PFSK-1 (cell line): ENCODE data around the gene ARID3C.

Experiments
- TAF1 ChIP-seq: IDR thresholded peaks from 2 replicates; pipeline ENCODE4 v1.6.1; 2012; ENCODE audit warnings: low read length, control low read depth, borderline replicate concordance; ENCODE audit not compliant: insufficient read depth
- TF ChIP-seq, protein P1 (sequence below), 2 experiments: IDR thresholded peaks; 2 replicates each; pipeline versions ENCODE4 v1.6.1 to v1.8.0; 2011 to 2012; ENCODE audit warnings: low read depth in 2 of 2, low read length in 2 of 2, control low read depth in 1 of 2, inconsistent platforms in 1 of 2, mild to moderate bottlenecking in 1 of 2, moderate library complexity in 1 of 2; ENCODE audit not compliant: insufficient read depth in 1 of 2

DNA sequence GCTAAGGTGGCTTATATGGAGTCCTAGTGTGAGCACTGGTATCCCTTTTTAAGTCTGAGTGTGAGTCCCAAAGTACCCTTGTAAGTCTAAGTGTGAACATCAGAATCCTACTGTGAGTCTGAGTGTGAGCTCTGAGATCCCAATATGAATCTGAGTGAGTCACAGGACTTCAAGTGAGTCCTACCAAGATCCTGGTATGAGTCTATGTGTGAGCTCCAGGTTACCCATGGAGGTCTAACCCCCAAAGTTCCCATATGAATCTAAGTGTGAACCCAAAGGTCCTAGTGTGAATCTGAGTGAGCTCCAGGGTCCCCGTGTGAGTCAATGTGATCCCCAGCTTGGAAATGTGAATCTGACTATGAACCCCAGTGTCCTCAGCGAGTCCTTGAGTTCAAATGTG, 41.6 kb downstream of the ARID3C start:
- TF ChIP-seq, protein P1, sequence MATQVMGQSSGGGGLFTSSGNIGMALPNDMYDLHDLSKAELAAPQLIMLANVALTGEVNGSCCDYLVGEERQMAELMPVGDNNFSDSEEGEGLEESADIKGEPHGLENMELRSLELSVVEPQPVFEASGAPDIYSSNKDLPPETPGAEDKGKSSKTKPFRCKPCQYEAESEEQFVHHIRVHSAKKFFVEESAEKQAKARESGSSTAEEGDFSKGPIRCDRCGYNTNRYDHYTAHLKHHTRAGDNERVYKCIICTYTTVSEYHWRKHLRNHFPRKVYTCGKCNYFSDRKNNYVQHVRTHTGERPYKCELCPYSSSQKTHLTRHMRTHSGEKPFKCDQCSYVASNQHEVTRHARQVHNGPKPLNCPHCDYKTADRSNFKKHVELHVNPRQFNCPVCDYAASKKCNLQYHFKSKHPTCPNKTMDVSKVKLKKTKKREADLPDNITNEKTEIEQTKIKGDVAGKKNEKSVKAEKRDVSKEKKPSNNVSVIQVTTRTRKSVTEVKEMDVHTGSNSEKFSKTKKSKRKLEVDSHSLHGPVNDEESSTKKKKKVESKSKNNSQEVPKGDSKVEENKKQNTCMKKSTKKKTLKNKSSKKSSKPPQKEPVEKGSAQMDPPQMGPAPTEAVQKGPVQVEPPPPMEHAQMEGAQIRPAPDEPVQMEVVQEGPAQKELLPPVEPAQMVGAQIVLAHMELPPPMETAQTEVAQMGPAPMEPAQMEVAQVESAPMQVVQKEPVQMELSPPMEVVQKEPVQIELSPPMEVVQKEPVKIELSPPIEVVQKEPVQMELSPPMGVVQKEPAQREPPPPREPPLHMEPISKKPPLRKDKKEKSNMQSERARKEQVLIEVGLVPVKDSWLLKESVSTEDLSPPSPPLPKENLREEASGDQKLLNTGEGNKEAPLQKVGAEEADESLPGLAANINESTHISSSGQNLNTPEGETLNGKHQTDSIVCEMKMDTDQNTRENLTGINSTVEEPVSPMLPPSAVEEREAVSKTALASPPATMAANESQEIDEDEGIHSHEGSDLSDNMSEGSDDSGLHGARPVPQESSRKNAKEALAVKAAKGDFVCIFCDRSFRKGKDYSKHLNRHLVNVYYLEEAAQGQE (IDR thresholded peaks at IDR 0.05; ENCODE audit: insufficient read depth in 1 of 2, low read depth in 2 of 2, low read length in 2 of 2), result no peak
- no peak for TF ChIP-seq TAF1
